CD4-positive, alpha-beta T cell (primary cell): Measurements from ENCODE around the gene ENTPD5. TPM values are rescaled to one million over a fixed set of nuclear protein-coding genes. Genes with fewer than 3 reads are reported as not detected.
A peak's percentile ranks its signal among the peaks of the same experiment; 100 is the strongest.

Experiments used
- ATAC-seq: fragments of 200-7000 bp; cut with Tn5 transposase; one replicate; pipeline ENCODE4 v1.10.0; 2022; ENCODE audit warnings: mild to moderate bottlenecking; ENCODE audit not compliant: poor library complexity
- CTCF ChIA-PET: fragments of 350-600 bp; sonication (Branson Sonifier 250); formaldehyde crosslinking; loops from one replicate; lab custom pipeline; 2021; ENCODE audit warnings: antibody characterized with exemption, inconsistent platforms; lab: Charles Lee
- POLR2A ChIA-PET: fragments of 350-600 bp; sonication (Branson Sonifier 250); formaldehyde crosslinking; loops from one replicate; lab custom pipeline; 2021; ENCODE audit warnings: antibody characterized with exemption, inconsistent platforms; lab: Charles Lee
- DNase-seq, 14 experiments: peaks; one replicate each; pipeline ENCODE4 v3.0.0-alpha.2; 2013 to 2020; ENCODE audit warnings: mixed read lengths in 2 of 14
- H3K27ac ChIP-seq, 2 donors: one replicate each; pipeline versions ENCODE4 v1.5.1 to v1.7.0; 2013; ENCODE audit warnings: low read length in 2 of 2, low read depth in 1 of 2, mild to moderate bottlenecking in 1 of 2
- H3K27me3 ChIP-seq, 2 experiments: 1 replicate in 1 of 2; 2 replicates in 1 of 2; pipeline versions ENCODE4 v1.6.1 to v1.7.0; 2013; ENCODE audit warnings: low read length in 2 of 2, control low read depth in 1 of 2, mild to moderate bottlenecking in 1 of 2, moderate library complexity in 1 of 2; ENCODE audit not compliant: insufficient read depth in 2 of 2, control insufficient read depth in 1 of 2
- H3K36me3 ChIP-seq: one replicate; pipeline ENCODE4 v1.6.1; 2013; ENCODE audit warnings: low read length, control low read depth; ENCODE audit not compliant: insufficient read depth
- H3K4me1 ChIP-seq: one replicate; pipeline ENCODE4 v1.6.1; 2013; ENCODE audit warnings: low read length, control low read depth; ENCODE audit not compliant: insufficient read depth
- H3K4me3 ChIP-seq: one replicate; pipeline ENCODE4 v1.5.1; 2013; ENCODE audit warnings: mild to moderate bottlenecking, low read length, moderate library complexity
- H3K9me3 ChIP-seq, 2 experiments: 1 replicate in 1 of 2; 2 replicates in 1 of 2; pipeline versions ENCODE4 v1.6.1 to v1.7.0; 2013; ENCODE audit warnings: low read length in 2 of 2, mild to moderate bottlenecking in 2 of 2, control low read depth in 1 of 2, moderate library complexity in 1 of 2; ENCODE audit not compliant: control insufficient read depth in 1 of 2, insufficient read depth in 1 of 2
- H3K27ac Mint-ChIP-seq: one replicate; pipeline ENCODE4 v1.8.0; 2020; ENCODE audit warnings: mixed read lengths
- H3K27me3 Mint-ChIP-seq: one replicate; pipeline ENCODE4 v1.8.0; 2021; ENCODE audit warnings: mixed read lengths
- H3K36me3 Mint-ChIP-seq: one replicate; pipeline ENCODE4 v1.8.0; 2021; ENCODE audit warnings: low read depth, mixed read lengths
- H3K4me1 Mint-ChIP-seq: one replicate; pipeline ENCODE4 v1.8.0; 2021; ENCODE audit warnings: low read depth, mixed read lengths
- H3K4me3 Mint-ChIP-seq: one replicate; pipeline ENCODE4 v1.8.0; 2020; ENCODE audit warnings: mild to moderate bottlenecking, mixed read lengths
- H3K9me3 Mint-ChIP-seq: one replicate; pipeline ENCODE4 v1.8.0; 2020; ENCODE audit warnings: mixed read lengths
- CTCF ChIP-seq: fragments of 200-600 bp; IDR thresholded peaks from one replicate; pipeline ENCODE4 v1.8.0; 2022; ENCODE audit warnings: antibody characterized with exemption, mild to moderate bottlenecking
- intact Hi-C, 2 experiments: fragments of 100-400 bp; cut with DNase I in 1 of 2; cut with micrococcal nuclease in 1 of 2; formaldehyde crosslinking; loops; one replicate each; pipeline versions ENCODE4 v1.15.1 to v1.9.0; 2023 to 2025; cut with DNase I, micrococcal nuclease
- total RNA-seq, 174 experiments: library from RNA in 2 of 174; stranded (reverse) in 2 of 174; gene quantifications; one replicate each; pipeline ENCODE4 v1.2.3 and lab custom pipeline; 2021 to 2026

Gene ENTPD5
- total RNA-seq, 2 experiments from 2014 or later, result 5.5 to 7.1 TPM

GRCh38 chr14:74029136-74029535 lies 10.0 kb upstream of the ENTPD5 start:
- Histone ChIP-seq H3K27me3 (no peaks in the 10 kb centered on the region), H3K27ac (no peak overlapping the region), H3K9me3 (no peaks in the 10 kb centered on the region), H3K4me1 (no peaks in the 10 kb centered on the region), H3K36me3 (no peaks in the 10 kb centered on the region), H3K4me3 (no peak overlapping the region)
- Mint-ChIP-seq H3K36me3 (no peaks in the 10 kb centered on the region), H3K4me1 (no peaks in the 10 kb centered on the region), H3K27me3 (no peaks in the 10 kb centered on the region), H3K4me3 (no peak overlapping the region), H3K9me3 (no peaks in the 10 kb centered on the region), H3K27ac (no peak overlapping the region)
- ATAC-seq, result no peak
- ChIA-PET CTCF (no interaction called here), POLR2A (interaction anchor here (0.6 kb wide), 1 partner anchor 19 kb away, joined by 4 read pairs; no protein-coding TSS in a partner anchor)
- intact Hi-C loops, result loop anchor here in 1 of 2 experiments (10.0 kb wide), 1 partner anchor 384 kb away; the partner anchor contains the start of gene DNAL1
- no peak for TF ChIP-seq CTCF
- DNase-seq, result no peak

- no peak for ATAC-seq
- Mint-ChIP-seq H3K27ac (no peak overlapping the region), H3K9me3 (no peaks in the 10 kb centered on the region), H3K36me3 (no peaks in the 10 kb centered on the region), H3K4me1 (peaks cover 22% of the 10 kb centered on the region), H3K4me3 (no peak overlapping the region), H3K27me3 (no peaks in the 10 kb centered on the region)
- Histone ChIP-seq H3K4me3 (no peak overlapping the region), H3K27ac (no peak overlapping the region), H3K9me3 (no peaks in the 10 kb centered on the region), H3K36me3 (no peaks in the 10 kb centered on the region), H3K27me3 (no peaks in the 10 kb centered on the region), H3K4me1 (peaks cover 16% of the 10 kb centered on the region)
- POLR2A ChIA-PET, result no interaction called here
- intact Hi-C loops, result loop anchor here in 1 of 2 experiments (10.0 kb wide), 1 partner anchor 378 kb away; the partner anchor contains the start of gene DNAL1
- TF ChIP-seq CTCF, result no peak
- DNase-seq, result no peak
- CTCF ChIA-PET, result no interaction called here
These were observed 3.3 kb upstream of the ENTPD5 start for GRCh38 chr14:74022346-74022745.

- intact Hi-C loops, result loop anchor here (1.0 to 10.0 kb wide), 6 partner anchors 65 to 473 kb away; partner anchors contain the start of genes ALDH6A1 (in 2 of the 2), LIN52 (in 2 of the 2), PNMA1 (in 2 of the 2) and DNAL1 (in 1 of the 2)
- Mint-ChIP-seq H3K4me3 (peak overlapping the region; percentile 98), H3K27me3 (no peaks in the 10 kb centered on the region), H3K27ac (peak overlapping the region; percentile 95), H3K4me1 (peaks cover 22% of the 10 kb centered on the region), H3K36me3 (no peaks in the 10 kb centered on the region), H3K9me3 (no peaks in the 10 kb centered on the region)
- peak overlapping the region; percentile 71 for H3K4me3 ChIP-seq
- DNase-seq, result peak in 2 of 14 experiments; percentile 7 to 12
- no peaks in the 10 kb centered on the region for H3K9me3 ChIP-seq
- H3K27ac ChIP-seq, result peak overlapping the region; percentile 75 to 87
- ChIA-PET CTCF (interaction anchor here (1.2 kb wide), 2 partner anchors 18 to 70 kb away, joined by 3 read pairs; partner anchors contain the start of gene FAM161B), POLR2A (interaction anchor here (0.6 to 1.5 kb wide), 12 partner anchors 7 to 962 kb away, joined by 3 to 14 read pairs (median 4); partner anchors contain the start of genes ACOT4, ALDH6A1, COQ6 and FAM161B)
- TF ChIP-seq CTCF, result no peak
- no peak for ATAC-seq
- H3K36me3 ChIP-seq, result no peaks in the 10 kb centered on the region
- peaks cover 16% of the 10 kb centered on the region for H3K4me1 ChIP-seq
- no peaks in the 10 kb centered on the region for H3K27me3 ChIP-seq
These were observed 485 bp upstream of the ENTPD5 start for GRCh38 chr14:74019408-74020137.
